ENCODE data around the gene FGD6.
A peak's percentile ranks its signal among the peaks of the same experiment; 100 is the strongest.

Gene FGD6

DNA sequence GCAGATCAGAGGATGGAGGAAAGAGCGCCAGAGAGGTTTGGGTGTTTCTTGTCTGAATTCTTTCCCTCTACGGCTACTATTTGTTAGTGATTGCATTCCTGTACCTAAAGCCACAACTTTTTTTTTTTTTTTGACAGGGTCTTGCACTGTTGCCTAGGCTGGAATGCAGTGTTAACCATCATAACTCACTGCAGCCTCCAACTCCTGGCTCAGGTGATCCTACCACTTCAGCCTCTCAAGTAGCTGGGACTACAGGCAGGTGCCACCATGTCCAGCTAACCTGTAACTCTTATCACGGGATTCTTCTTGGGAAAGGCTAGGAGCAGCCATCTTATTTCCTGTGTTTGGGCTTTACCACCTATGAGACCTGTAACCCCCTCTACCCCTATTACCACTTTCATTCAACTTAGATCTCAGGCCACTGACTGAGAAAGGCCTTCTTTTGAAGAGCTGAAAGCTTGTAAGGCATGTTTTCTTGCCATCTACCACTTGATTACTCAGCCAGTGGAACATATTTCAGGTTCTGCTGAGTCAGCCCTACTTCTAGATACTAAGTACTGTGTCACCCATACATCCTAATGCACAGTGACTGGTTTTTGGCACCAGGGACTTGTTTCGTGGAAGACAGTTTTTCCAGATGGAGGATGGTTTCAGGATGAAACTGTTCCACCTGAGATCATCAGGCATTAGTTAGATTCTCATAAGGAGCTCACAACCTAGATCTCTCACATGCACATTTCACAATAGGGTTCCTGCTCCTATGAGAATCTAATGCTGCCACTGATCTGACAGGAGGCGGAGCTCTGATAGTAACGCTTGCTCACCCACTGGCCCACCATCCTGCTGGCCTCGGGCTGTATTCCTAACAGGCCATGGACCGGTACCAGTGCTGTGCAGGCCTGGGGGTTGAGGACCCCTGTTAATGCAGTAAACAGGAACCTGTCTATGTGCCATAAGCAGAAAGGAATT lies 7.2 kb upstream of the FGD6 start:
- H3K4me3 ChIP-seq (ENCODE audit: low read length) = no peak overlapping the region
- peak; percentile 69 for DNase-seq (ENCODE audit: low read depth)
- TF ChIP-seq, protein P1, sequence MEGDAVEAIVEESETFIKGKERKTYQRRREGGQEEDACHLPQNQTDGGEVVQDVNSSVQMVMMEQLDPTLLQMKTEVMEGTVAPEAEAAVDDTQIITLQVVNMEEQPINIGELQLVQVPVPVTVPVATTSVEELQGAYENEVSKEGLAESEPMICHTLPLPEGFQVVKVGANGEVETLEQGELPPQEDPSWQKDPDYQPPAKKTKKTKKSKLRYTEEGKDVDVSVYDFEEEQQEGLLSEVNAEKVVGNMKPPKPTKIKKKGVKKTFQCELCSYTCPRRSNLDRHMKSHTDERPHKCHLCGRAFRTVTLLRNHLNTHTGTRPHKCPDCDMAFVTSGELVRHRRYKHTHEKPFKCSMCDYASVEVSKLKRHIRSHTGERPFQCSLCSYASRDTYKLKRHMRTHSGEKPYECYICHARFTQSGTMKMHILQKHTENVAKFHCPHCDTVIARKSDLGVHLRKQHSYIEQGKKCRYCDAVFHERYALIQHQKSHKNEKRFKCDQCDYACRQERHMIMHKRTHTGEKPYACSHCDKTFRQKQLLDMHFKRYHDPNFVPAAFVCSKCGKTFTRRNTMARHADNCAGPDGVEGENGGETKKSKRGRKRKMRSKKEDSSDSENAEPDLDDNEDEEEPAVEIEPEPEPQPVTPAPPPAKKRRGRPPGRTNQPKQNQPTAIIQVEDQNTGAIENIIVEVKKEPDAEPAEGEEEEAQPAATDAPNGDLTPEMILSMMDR (conservative IDR thresholded peaks at IDR 0.05; ENCODE audit: low read length) = no peak

DNA sequence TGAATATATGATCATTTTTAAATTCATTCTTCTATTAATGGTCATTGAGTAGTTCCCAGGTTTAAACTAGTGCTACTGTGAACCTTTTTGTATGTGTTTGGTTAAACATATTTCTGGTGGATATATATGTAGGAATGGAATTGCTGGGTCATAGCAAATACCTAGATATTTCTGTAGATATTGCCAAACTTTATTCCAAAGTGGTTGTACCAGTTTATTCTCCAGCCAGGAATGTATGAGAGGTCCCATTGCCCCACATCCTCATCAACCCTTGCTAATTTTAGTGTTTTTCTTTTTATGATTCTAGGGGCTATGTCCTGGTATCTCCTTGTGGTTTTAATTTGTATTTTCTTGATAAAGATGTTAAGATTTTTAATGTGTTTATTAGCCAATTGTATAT lies 3.5 kb upstream of the FGD6 start:
- no peak for DNase-seq (ENCODE audit: low read depth)
- H3K4me3 ChIP-seq (ENCODE audit: low read length) = no peak overlapping the region
- TF ChIP-seq, protein P1 (conservative IDR thresholded peaks at IDR 0.05; ENCODE audit: low read length) = no peak

DNA sequence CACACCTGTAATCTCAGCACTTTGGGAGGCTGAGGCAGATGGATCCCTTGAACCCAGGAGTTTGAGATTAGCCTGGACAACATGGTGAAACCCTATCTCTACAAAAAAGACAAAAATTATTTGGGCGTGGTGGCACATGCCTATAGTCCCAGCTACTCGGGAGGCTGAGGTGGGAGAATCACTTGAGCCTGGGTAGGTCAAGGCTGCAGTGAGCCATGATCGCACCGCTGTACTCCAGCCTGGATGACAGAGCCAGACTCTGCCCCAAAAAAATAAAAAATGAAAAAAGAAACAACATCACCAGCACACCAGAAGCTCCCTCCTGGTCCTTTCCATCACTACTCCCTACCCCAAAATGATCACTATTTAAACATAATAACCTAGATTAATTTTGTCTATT lies 2.9 kb upstream of the FGD6 start:
- no peak overlapping the region for H3K4me3 ChIP-seq (ENCODE audit: low read length)
- no peak for DNase-seq (ENCODE audit: low read depth)
- TF ChIP-seq, protein P1 (conservative IDR thresholded peaks at IDR 0.05; ENCODE audit: low read length) = no peak

DNA sequence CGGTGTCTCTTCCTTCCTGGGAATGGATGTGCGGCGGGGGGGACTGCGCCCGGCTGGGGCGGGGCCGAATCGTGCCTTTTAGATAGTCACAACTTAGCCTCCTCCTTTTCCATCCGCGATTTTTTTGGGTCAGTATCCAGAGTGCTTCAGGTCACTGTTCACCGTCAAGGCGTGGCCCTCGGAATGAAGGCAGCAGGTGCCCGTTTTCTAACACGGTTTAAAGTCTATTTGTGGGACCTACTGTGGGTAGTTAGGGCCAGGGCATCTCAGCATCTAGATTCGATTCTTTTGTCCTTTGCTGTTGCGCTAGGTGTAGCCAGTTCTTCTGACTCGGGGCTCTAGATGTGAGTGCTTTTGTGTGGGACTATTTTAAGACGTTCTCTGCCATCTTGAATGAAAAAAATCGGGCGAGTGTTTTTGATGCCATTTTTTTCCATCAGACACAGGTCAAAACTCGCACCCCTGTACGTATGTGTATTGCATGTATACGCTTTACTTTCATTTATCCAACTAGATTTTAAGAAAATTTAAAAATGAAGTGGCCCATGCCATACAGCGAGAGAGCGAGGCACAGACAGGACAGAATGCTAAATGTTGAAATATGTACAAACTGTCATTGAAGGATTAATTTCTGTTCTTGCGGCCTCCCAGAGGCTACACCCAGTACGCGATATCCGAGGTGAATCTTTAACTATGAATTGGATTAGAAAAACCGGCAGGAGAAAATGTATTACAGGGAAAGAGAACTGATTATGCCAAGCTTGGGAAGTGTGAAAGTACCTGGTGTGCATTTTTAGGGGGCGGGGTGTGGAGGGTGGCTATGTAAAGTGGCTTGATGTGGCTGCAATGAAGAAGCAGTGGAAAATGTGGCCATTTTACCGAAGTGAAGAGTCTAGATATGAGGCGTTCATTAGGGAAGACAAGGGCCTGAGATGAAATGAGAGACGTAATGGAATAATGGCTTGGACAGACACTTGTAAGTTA lies 1.2 kb upstream of the FGD6 start:
- DNase-seq (ENCODE audit: low read depth) = peak; percentile 72
- TF ChIP-seq, protein P1 (conservative IDR thresholded peaks at IDR 0.05; ENCODE audit: low read length) = no peak
- H3K4me3 ChIP-seq (ENCODE audit: low read length) = peak overlapping the region; percentile 93

DNA sequence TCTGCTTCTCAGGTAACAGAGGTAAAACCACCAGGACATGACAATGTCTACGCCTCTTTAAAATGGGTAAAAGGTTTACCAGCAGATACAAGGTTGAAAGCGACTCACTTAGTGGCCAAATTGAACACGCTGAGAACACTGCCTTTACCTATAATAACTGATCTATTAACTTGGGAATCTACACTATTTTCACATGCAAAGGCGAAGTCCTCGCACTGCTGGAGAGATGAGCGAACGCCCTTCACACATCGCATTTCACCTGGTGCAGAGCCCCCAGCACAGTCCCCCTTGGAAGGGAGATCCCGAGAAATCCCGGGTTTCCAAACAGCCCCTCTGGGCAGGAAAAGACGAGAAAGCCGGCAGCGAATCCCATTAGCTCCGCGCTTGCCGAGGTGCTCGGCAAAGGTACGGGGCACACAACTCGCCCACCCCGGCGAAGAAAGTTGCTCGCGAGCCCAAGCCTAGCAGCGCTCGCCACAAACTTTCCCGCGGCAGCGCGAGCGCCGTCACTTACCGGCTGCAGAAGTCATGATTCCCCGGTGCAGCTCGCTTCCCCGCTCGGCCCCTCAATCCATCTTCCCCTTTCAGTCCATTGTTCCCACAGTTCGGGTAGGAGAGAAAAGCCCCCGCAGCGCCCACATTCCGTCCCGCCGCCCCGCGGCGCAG lies 423 bp downstream of the FGD6 start:
- peak overlapping the region; percentile 78 for H3K4me3 ChIP-seq (ENCODE audit: low read length)
- no peak for DNase-seq (ENCODE audit: low read depth)
- TF ChIP-seq, protein P1 (conservative IDR thresholded peaks at IDR 0.05; ENCODE audit: low read length) = no peak

DNA sequence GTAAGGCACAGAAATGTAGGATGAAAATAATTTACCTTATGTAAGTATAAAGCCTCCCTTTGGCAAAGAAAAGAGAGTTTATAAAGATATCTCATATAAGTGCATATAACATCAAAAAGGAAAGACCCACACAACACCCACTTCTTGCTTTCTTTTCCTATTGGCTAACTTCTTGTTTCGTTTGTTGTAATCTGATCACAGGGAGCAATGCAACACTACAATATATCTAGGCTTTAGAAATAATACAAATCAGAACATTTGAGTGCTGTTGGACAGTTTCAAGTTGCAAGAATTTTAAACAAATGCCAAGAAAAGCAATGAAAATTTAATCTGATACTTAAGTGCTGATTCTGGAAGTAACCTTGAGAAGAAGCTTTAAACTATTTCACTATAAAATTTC lies 1.3 kb downstream of the FGD6 start:
- TF ChIP-seq, protein P1 (conservative IDR thresholded peaks at IDR 0.05; ENCODE audit: low read length) = no peak
- DNase-seq (ENCODE audit: low read depth) = peak; percentile 24
- peak overlapping the region; percentile 78 for H3K4me3 ChIP-seq (ENCODE audit: low read length)

Data from AG10803 (cell line).